HL-60 (cell line): ENCODE results near the gene ARMC6.

Experiments
- CTCF ChIP-seq: IDR thresholded peaks from one replicate; pipeline ENCODE4 v1.5.1; 2011; ENCODE audit warnings: low read length, control low read depth, inconsistent platforms; ENCODE audit not compliant: insufficient read depth
- GABPA ChIP-seq: IDR thresholded peaks from 2 replicates; pipeline ENCODE4 v1.6.1; 2012; ENCODE audit warnings: low read depth
- POLR2AphosphoS5 ChIP-seq: IDR thresholded peaks from 2 replicates; pipeline ENCODE4 v1.6.1; 2012; ENCODE audit warnings: low read depth
- REST ChIP-seq: IDR thresholded peaks from 2 replicates; pipeline ENCODE4 v1.6.1; 2012; ENCODE audit warnings: low read depth; ENCODE audit not compliant: insufficient replicate concordance
- SPI1 ChIP-seq: IDR thresholded peaks from 2 replicates; pipeline ENCODE4 v1.6.1; 2012; ENCODE audit warnings: low read depth, mild to moderate bottlenecking, borderline replicate concordance

- no peak for TF ChIP-seq CTCF
- no peak for TF ChIP-seq POLR2AphosphoS5
- TF ChIP-seq REST, result no peak
- TF ChIP-seq SPI1, result no peak
- no peak for TF ChIP-seq GABPA
Observed at GRCh38 chr19:19098703-19099632, 65.6 kb downstream of the ARMC6 start.
